Spleen (tissue), 7 donors: ENCODE results near the gene SPECC1.

Experiments
- POLR2A ChIP-seq, 3 donors: fragments of 450-650 bp; IDR thresholded peaks; one replicate each; pipeline ENCODE4 v1.5.1; 2017; ENCODE audit warnings: antibody characterized with exemption in 3 of 3, mild to moderate bottlenecking in 1 of 3
- TF ChIP-seq, protein P1 (sequence below), 11 experiments: fragments of 200-600 bp in 7 of 11; fragments of 450-650 bp in 4 of 11; sonication (generic) in 4 of 11; IDR thresholded peaks in 8 of 11; conservative IDR thresholded peaks in 3 of 11; 1 replicate in 7 of 11; 2 replicates in 4 of 11; pipeline versions ENCODE4 v1.4.0 to v1.8.0; 2016 to 2021; ENCODE audit warnings: antibody characterized with exemption in 11 of 11, inconsistent platforms in 4 of 11, mild to moderate bottlenecking in 1 of 11
- donor health status: DM: no; HTN: no; CAD: no; lungs with moderate emphysema.
- donor health status: DM: no; HTN: no; CAD: no.
- donor health status: DM: no; HTN: no; CAD: no.

DNA sequence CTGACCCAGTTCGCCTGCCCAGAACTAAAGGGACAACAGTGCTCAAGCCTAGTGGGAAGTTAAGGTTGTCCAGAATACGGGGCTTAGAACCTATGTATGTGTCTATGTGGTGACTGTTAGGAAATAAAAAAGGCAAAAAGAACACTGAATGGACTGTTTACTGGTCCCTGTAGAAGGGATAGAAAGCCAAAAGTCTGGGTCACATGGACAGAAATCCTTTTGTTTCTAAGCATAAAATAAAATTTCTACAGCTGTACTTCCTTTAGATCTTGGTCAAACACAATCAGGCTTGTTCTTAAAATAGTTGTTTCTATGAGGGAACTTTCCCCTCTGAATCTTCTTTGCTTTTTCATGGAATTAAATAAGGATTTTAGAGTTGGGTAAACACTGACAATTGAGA lies 245.4 kb downstream of the SPECC1 start:
- TF ChIP-seq, protein P1, sequence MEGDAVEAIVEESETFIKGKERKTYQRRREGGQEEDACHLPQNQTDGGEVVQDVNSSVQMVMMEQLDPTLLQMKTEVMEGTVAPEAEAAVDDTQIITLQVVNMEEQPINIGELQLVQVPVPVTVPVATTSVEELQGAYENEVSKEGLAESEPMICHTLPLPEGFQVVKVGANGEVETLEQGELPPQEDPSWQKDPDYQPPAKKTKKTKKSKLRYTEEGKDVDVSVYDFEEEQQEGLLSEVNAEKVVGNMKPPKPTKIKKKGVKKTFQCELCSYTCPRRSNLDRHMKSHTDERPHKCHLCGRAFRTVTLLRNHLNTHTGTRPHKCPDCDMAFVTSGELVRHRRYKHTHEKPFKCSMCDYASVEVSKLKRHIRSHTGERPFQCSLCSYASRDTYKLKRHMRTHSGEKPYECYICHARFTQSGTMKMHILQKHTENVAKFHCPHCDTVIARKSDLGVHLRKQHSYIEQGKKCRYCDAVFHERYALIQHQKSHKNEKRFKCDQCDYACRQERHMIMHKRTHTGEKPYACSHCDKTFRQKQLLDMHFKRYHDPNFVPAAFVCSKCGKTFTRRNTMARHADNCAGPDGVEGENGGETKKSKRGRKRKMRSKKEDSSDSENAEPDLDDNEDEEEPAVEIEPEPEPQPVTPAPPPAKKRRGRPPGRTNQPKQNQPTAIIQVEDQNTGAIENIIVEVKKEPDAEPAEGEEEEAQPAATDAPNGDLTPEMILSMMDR (IDR thresholded peaks at IDR 0.05 in 8 of 11, conservative IDR thresholded peaks at IDR 0.05 in 3 of 11) = no peak
- no peak for TF ChIP-seq POLR2A (IDR thresholded peaks at IDR 0.05)
